Measurements from ENCODE around the gene RBM47. TPM values are rescaled to one million over a fixed set of nuclear protein-coding genes. Genes with fewer than 3 reads are reported as not detected.
A peak's percentile ranks its signal among the peaks of the same experiment; 100 is the strongest.
"Not testable (repeated sequence)": the region's sequence is repeated elsewhere in the genome, so short reads cannot be mapped to it uniquely, and the experiment has no call there.

RBM47 gene
- total RNA-seq, 1 donor from 2014 or later: 61.1 TPM

GRCh38 chr4:40520533-40520932 lies 109.1 kb downstream of the RBM47 start:
- Histone ChIP-seq H3K4me1 (peaks cover 22% of the 10 kb centered on the region), H3K27ac (no peak overlapping the region), H3K27me3 (no peaks in the 10 kb centered on the region), H3K9me3 (no peaks in the 10 kb centered on the region), H3K4me3 (no peak overlapping the region), H3K36me3 (no peaks in the 10 kb centered on the region)
- intact Hi-C loops (cut with DNase I): no loop called here
- no peak for TF ChIP-seq POLR2AphosphoS5 (IDR thresholded peaks at IDR 0.05; ENCODE audit: insufficient read depth in 1 of 2, low read depth in 1 of 2)
- no peak for TF ChIP-seq POLR2A (IDR thresholded peaks at IDR 0.05)
- TF ChIP-seq, protein P1, sequence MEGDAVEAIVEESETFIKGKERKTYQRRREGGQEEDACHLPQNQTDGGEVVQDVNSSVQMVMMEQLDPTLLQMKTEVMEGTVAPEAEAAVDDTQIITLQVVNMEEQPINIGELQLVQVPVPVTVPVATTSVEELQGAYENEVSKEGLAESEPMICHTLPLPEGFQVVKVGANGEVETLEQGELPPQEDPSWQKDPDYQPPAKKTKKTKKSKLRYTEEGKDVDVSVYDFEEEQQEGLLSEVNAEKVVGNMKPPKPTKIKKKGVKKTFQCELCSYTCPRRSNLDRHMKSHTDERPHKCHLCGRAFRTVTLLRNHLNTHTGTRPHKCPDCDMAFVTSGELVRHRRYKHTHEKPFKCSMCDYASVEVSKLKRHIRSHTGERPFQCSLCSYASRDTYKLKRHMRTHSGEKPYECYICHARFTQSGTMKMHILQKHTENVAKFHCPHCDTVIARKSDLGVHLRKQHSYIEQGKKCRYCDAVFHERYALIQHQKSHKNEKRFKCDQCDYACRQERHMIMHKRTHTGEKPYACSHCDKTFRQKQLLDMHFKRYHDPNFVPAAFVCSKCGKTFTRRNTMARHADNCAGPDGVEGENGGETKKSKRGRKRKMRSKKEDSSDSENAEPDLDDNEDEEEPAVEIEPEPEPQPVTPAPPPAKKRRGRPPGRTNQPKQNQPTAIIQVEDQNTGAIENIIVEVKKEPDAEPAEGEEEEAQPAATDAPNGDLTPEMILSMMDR (IDR thresholded peaks at IDR 0.05): no peak
- DNase-seq (ENCODE audit: extremely low spot score in 2 of 2): no peak

DNA sequence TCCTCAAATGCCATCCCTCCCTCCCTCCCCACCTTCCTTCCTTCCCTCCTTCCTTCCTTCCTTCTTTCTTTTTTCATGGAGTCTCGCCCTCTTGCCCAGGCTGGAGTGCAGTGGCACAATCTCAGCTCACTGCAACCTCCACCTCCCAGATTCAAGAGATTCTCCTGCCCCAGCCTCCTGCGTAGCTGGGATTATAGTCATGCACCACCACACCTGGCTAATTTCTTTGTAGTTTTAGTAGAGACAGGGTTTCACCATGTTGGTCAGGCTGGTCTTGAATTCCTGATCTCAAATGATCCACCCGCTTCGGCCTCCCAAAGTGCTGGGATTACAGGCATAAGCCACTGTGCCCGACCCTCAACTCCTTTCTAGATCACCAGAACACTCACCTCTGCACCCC lies 112.6 kb downstream of the RBM47 start:
- H3K27me3 ChIP-seq; H3K9me3 ChIP-seq; H3K36me3 ChIP-seq; DNase-seq (ENCODE audit: extremely low spot score in 2 of 2); intact Hi-C loops (cut with DNase I); H3K4me3 ChIP-seq; H3K27ac ChIP-seq: not testable (repeated sequence)
- H3K4me1 ChIP-seq: peaks cover 25% of the 10 kb centered on the region

- H3K27ac ChIP-seq: no peak overlapping the region
- H3K9me3 ChIP-seq: no peaks in the 10 kb centered on the region
- intact Hi-C loops (cut with DNase I): no loop called here
Observed at GRCh38 chr4:40516651-40517050, 113.0 kb downstream of the RBM47 start.

DNA sequence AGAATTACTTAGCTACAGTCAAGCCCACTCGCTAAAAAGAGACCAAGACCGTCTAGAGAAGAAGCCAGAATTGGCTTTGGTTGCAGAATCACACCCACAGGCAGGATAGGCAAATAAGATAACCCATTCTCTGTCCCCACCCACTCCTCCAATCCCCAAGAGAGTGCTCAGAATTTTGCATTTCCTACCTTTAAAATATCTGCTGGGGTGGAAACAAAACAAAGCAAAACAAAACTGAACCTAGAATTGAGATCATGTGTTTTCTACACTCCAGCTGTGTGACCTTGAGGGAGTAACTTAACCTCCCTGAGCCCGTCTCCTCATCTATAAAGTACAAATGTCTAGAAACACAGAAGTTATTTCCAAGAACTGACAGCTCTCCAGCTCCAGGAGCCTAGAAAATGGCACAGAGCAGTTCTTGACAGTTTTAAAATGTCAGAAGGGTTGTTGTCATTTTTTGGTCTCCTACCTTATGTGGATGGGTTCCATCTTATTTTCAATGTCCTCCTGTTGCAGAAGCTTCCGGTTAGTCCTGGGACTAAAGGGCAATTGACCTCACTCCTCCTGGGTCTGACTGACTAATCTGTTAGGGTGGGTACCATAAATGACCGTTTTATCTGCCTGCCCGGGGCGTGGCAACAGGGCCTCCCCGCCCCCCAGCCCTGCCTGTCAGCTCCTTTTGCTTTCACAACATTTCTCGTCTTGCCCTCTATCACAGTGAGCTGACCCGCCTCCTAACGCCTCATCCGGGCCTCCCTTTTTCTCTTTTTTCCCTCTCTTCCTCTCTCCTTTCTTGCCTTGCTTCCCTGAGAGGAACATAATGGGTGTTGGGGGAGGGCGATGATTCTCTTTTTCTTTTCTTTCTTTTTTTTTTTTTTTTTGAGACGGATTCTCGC lies 114.0 kb downstream of the RBM47 start:
- Histone ChIP-seq H3K9me3 (no peaks in the 10 kb centered on the region), H3K4me1 (peaks cover 25% of the 10 kb centered on the region), H3K27ac (no peak overlapping the region), H3K36me3 (no peaks in the 10 kb centered on the region), H3K27me3 (no peaks in the 10 kb centered on the region), H3K4me3 (peak overlapping the region in 1 of 2 donors; percentile 2)
- no peak for DNase-seq (ENCODE audit: extremely low spot score in 2 of 2)
- TF ChIP-seq POLR2A (IDR thresholded peaks at IDR 0.05) (no peak), POLR2AphosphoS5 (IDR thresholded peaks at IDR 0.05; ENCODE audit: insufficient read depth in 1 of 2, low read depth in 1 of 2) (no peak)
- TF ChIP-seq, protein P1 (IDR thresholded peaks at IDR 0.05): no peak
- intact Hi-C loops (cut with DNase I): no loop called here

More at GRCh38 chr4:40516651-40517050, 113.0 kb downstream of the RBM47 start:
- H3K27me3 ChIP-seq: no peaks in the 10 kb centered on the region
- no peak for DNase-seq (ENCODE audit: extremely low spot score in 2 of 2)
- H3K4me1 ChIP-seq: peaks cover 25% of the 10 kb centered on the region
- H3K36me3 ChIP-seq: no peaks in the 10 kb centered on the region
- TF ChIP-seq POLR2A (IDR thresholded peaks at IDR 0.05): no peak
- TF ChIP-seq POLR2AphosphoS5 (IDR thresholded peaks at IDR 0.05; ENCODE audit: insufficient read depth in 1 of 2, low read depth in 1 of 2): no peak
- TF ChIP-seq, protein P1 (IDR thresholded peaks at IDR 0.05): no peak
- H3K4me3 ChIP-seq: no peak overlapping the region

DNA sequence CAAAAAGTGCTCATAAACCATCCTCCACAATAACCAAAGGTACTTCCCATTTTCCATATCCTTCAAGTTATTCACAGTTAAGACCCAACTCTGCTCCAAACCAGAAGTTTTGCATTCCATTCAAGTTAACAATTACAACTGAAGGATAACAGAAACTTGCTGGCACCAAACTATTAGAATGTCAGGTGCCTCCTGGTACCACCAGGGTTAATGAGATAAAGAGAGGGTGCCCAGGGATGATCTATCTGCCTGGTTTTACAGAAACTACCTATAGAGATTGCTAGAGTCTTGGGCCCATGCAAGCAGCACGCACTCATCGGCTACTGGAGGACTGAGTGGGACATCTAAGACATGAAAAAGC lies 114.6 kb downstream of the RBM47 start:
- DNase-seq (ENCODE audit: extremely low spot score in 2 of 2): no peak
- peak overlapping the region in 1 of 2 donors; percentile 2 for H3K4me3 ChIP-seq
- no peaks in the 10 kb centered on the region for H3K36me3 ChIP-seq
- H3K27me3 ChIP-seq: no peaks in the 10 kb centered on the region
- intact Hi-C loops (cut with DNase I): no loop called here
- H3K4me1 ChIP-seq: peaks cover 25% of the 10 kb centered on the region
- no peak for TF ChIP-seq POLR2AphosphoS5 (IDR thresholded peaks at IDR 0.05; ENCODE audit: insufficient read depth in 1 of 2, low read depth in 1 of 2)
- no peak for TF ChIP-seq POLR2A (IDR thresholded peaks at IDR 0.05)
- TF ChIP-seq, protein P1 (IDR thresholded peaks at IDR 0.05): no peak
- no peaks in the 10 kb centered on the region for H3K9me3 ChIP-seq
- H3K27ac ChIP-seq: no peak overlapping the region

All from vagina (tissue), 2 donors.